AG20443 (cell line): ENCODE results near the gene TOR4A.

Source experiments
- DNase-seq: peaks from one replicate; pipeline ENCODE4 v3.0.0; 2012; ENCODE audit warnings: low spot score, mixed read lengths

The TOR4A gene

GRCh38 chr9:137272241-137273094, 5.1 kb upstream of the TOR4A start:
- no peak for DNase-seq

GRCh38 chr9:137273095-137273490, 4.4 kb upstream of the TOR4A start:
- no peak for DNase-seq

GRCh38 chr9:137273611-137274320, 3.8 kb upstream of the TOR4A start:
- DNase-seq, result no peak

GRCh38 chr9:137275203-137275587, 2.3 kb upstream of the TOR4A start:
- DNase-seq, result no peak

GRCh38 chr9:137275588-137276472, 1.7 kb upstream of the TOR4A start:
- no peak for DNase-seq

- no peak for DNase-seq
Measured at GRCh38 chr9:137276473-137277328, 825 bp upstream of the TOR4A start.

- DNase-seq, result no peak
Measured at GRCh38 chr9:137278061-137278701, 655 bp downstream of the TOR4A start.

- DNase-seq, result no peak
Measured at GRCh38 chr9:137278721-137279711, 1.5 kb downstream of the TOR4A start.

- DNase-seq, result no peak
Measured at GRCh38 chr9:137279741-137280473, 2.4 kb downstream of the TOR4A start.

- peak; percentile 71 for DNase-seq
Measured at GRCh38 chr9:137280474-137281344, 3.2 kb downstream of the TOR4A start.

GRCh38 chr9:137281345-137282116, 4.0 kb downstream of the TOR4A start:
- no peak for DNase-seq

GRCh38 chr9:137286975-137287383, 9.5 kb downstream of the TOR4A start:
- peak; percentile 60 for DNase-seq

GRCh38 chr9:137293094-137293481, 15.6 kb downstream of the TOR4A start:
- no peak for DNase-seq

- DNase-seq, result no peak
Measured at GRCh38 chr9:137293482-137294090, 16.1 kb downstream of the TOR4A start.

GRCh38 chr9:137294091-137294680, 16.7 kb downstream of the TOR4A start:
- peak; percentile 48 for DNase-seq

GRCh38 chr9:137294681-137295237, 17.2 kb downstream of the TOR4A start:
- peak; percentile 62 for DNase-seq
